H9 (cell line): Measurements from ENCODE around the gene FOXO6. TPM values are rescaled to one million over a fixed set of nuclear protein-coding genes. Genes with fewer than 3 reads are reported as not detected.

Experiments used
- DNase-seq: peaks from one replicate; pipeline ENCODE4 v3.0.0-alpha.2; 2017
- H2AFZ ChIP-seq: one replicate; pipeline ENCODE4 v1.6.1; 2013; ENCODE audit warnings: mild to moderate bottlenecking, low read length, control low read depth, moderate library complexity
- H2AK5ac ChIP-seq: 2 replicates; pipeline ENCODE4 v1.6.1; 2013; ENCODE audit warnings: low read length, control low read depth, mixed read lengths; ENCODE audit not compliant: insufficient read length
- H2BK120ac ChIP-seq: one replicate; pipeline ENCODE4 v1.6.1; 2013; ENCODE audit warnings: low read depth, mild to moderate bottlenecking, low read length, control low read depth, inconsistent platforms; ENCODE audit not compliant: poor library complexity, severe bottlenecking
- H2BK12ac ChIP-seq: 2 replicates; pipeline ENCODE4 v1.6.1; 2013; ENCODE audit warnings: low read length, control low read depth, mixed read lengths, low read depth; ENCODE audit not compliant: insufficient read length
- H2BK15ac ChIP-seq: 2 replicates; pipeline ENCODE4 v1.6.1; 2013; ENCODE audit warnings: low read depth, low read length, control low read depth
- H2BK20ac ChIP-seq: one replicate; pipeline ENCODE4 v1.6.1; 2013; ENCODE audit warnings: low read depth, mild to moderate bottlenecking, low read length, control low read depth, inconsistent platforms; ENCODE audit not compliant: poor library complexity, severe bottlenecking
- H2BK5ac ChIP-seq: 2 replicates; pipeline ENCODE4 v1.6.1; 2013; ENCODE audit warnings: low read length, control low read depth, mixed read lengths; ENCODE audit not compliant: insufficient read length
- H3K14ac ChIP-seq: 2 replicates; pipeline ENCODE4 v1.6.1; 2013; ENCODE audit warnings: low read length, control low read depth; ENCODE audit not compliant: insufficient read depth
- H3K18ac ChIP-seq: 2 replicates; pipeline ENCODE4 v1.6.1; 2013; ENCODE audit warnings: low read depth, mild to moderate bottlenecking, mixed read lengths, low read length, control low read depth; ENCODE audit not compliant: insufficient read length
- H3K23ac ChIP-seq: 2 replicates; pipeline ENCODE4 v1.6.1; 2013; ENCODE audit warnings: low read length, control low read depth, mixed read lengths, low read depth; ENCODE audit not compliant: insufficient read length
- H3K23me2 ChIP-seq: 2 replicates; pipeline ENCODE4 v1.6.1; 2013; ENCODE audit warnings: low read depth, mild to moderate bottlenecking, mixed read lengths, low read length, control low read depth; ENCODE audit not compliant: insufficient read length, poor library complexity, severe bottlenecking
- H3K27ac ChIP-seq: 2 replicates; pipeline ENCODE4 v1.5.1; 2013; ENCODE audit warnings: low read length, control low read depth, mixed read lengths, low read depth; ENCODE audit not compliant: insufficient read length
- H3K27me3 ChIP-seq: 2 replicates; pipeline ENCODE4 v1.6.1; 2013; ENCODE audit warnings: low read length, control low read depth, inconsistent platforms; ENCODE audit not compliant: insufficient read depth
- H3K4ac ChIP-seq: 2 replicates; pipeline ENCODE4 v1.6.1; 2013; ENCODE audit warnings: low read depth, mild to moderate bottlenecking, control low read depth, inconsistent platforms, low read length, moderate library complexity
- H3K4me1 ChIP-seq: 2 replicates; pipeline ENCODE4 v1.6.1; 2013; ENCODE audit warnings: low read length, control low read depth, inconsistent platforms; ENCODE audit not compliant: insufficient read depth
- H3K4me2 ChIP-seq: 2 replicates; pipeline ENCODE4 v1.6.1; 2013; ENCODE audit warnings: low read length, control low read depth, mixed read lengths; ENCODE audit not compliant: insufficient read length, insufficient read depth
- H3K56ac ChIP-seq: 2 replicates; pipeline ENCODE4 v1.6.1; 2013; ENCODE audit warnings: low read depth, mild to moderate bottlenecking, mixed read lengths, low read length, control low read depth; ENCODE audit not compliant: insufficient read length
- H3K79me1 ChIP-seq: 2 replicates; pipeline ENCODE4 v1.6.1; 2013; ENCODE audit warnings: low read depth, mild to moderate bottlenecking, moderate library complexity, low read length, control low read depth, inconsistent platforms; ENCODE audit not compliant: insufficient read depth, poor library complexity, severe bottlenecking
- H3K79me2 ChIP-seq: 2 replicates; pipeline ENCODE4 v1.6.1; 2013; ENCODE audit warnings: low read length, control low read depth, inconsistent platforms; ENCODE audit not compliant: insufficient read depth
- H3K9ac ChIP-seq: 2 replicates; pipeline ENCODE4 v1.6.1; 2013; ENCODE audit warnings: low read length, control low read depth, mixed read lengths; ENCODE audit not compliant: insufficient read length; ENCODE audit errors: extremely low read depth
- H3K9me3 ChIP-seq: one replicate; pipeline ENCODE4 v1.6.1; 2013; ENCODE audit warnings: low read depth, low read length, inconsistent platforms; ENCODE audit not compliant: control insufficient read depth
- H3T11ph ChIP-seq: one replicate; pipeline ENCODE4 v1.6.1; 2013; ENCODE audit warnings: mild to moderate bottlenecking, low read length, control low read depth, inconsistent platforms
- H4K20me1 ChIP-seq: one replicate; pipeline ENCODE4 v1.6.1; 2013; ENCODE audit not compliant: control insufficient read depth, insufficient read length, insufficient read depth
- H4K5ac ChIP-seq: 2 replicates; pipeline ENCODE4 v1.6.1; 2013; ENCODE audit warnings: low read depth, mild to moderate bottlenecking, mixed read lengths, low read length, control low read depth; ENCODE audit not compliant: insufficient read length
- H4K8ac ChIP-seq: replicated peaks from 2 replicates; pipeline ENCODE4 v1.6.1; 2013; ENCODE audit warnings: low read length, control low read depth, mixed read lengths, low read depth; ENCODE audit not compliant: insufficient read length
- H4K91ac ChIP-seq: 2 replicates; pipeline ENCODE4 v1.6.1; 2013; ENCODE audit warnings: low read depth, mild to moderate bottlenecking, moderate library complexity, mixed read lengths, low read length, control low read depth; ENCODE audit not compliant: insufficient read length
- H3K27ac Mint-ChIP-seq, 3 experiments: 2 replicates in 2 of 3; 3 replicates in 1 of 3; pipeline ENCODE4 v1.8.0; 2020 to 2021; ENCODE audit warnings: mixed read lengths in 3 of 3, mild to moderate bottlenecking in 1 of 3, moderate library complexity in 1 of 3
- H3K27me3 Mint-ChIP-seq: 2 replicates; pipeline ENCODE4 v1.8.0; 2021; ENCODE audit warnings: low read depth, mild to moderate bottlenecking, moderate library complexity, mixed read lengths
- H3K36me3 Mint-ChIP-seq, 3 experiments: 2 replicates in 2 of 3; 3 replicates in 1 of 3; pipeline ENCODE4 v1.8.0; 2020 to 2021; ENCODE audit warnings: low read depth in 3 of 3, mixed read lengths in 3 of 3; ENCODE audit not compliant: insufficient read depth in 1 of 3
- H3K4me1 Mint-ChIP-seq, 2 experiments: 2 replicates each; pipeline ENCODE4 v1.8.0; 2020; ENCODE audit warnings: mixed read lengths in 2 of 2
- H3K4me3 Mint-ChIP-seq, 2 experiments: 2 replicates in 1 of 2; 3 replicates in 1 of 2; pipeline ENCODE4 v1.8.0; 2020 to 2021; ENCODE audit warnings: mild to moderate bottlenecking in 2 of 2, mixed read lengths in 2 of 2, moderate library complexity in 1 of 2
- H3K9me3 Mint-ChIP-seq, 2 experiments: 2 replicates in 1 of 2; 3 replicates in 1 of 2; pipeline ENCODE4 v1.8.0; 2020; ENCODE audit warnings: mild to moderate bottlenecking in 2 of 2, mixed read lengths in 2 of 2, moderate library complexity in 1 of 2
- WGBS: extraction: QIAGEN DNeasy Blood & Tissue Kit; methylation state at CpG from one replicate; pipeline ENCODE4 v1.1.7; 2013; ENCODE audit warnings: missing lambda C conversion rate, low lambda C conversion rate, mixed read lengths; ENCODE audit not compliant: insufficient read length; ENCODE audit errors: extremely low coverage; 5-methylcytosine and 5-hydroxymethylcytosine counted together
- total RNA-seq: library from RNA; stranded (reverse); gene quantifications from 2 replicates; pipeline ENCODE4 v1.2.1, GENCODE V29; 2021
- TF ChIP-seq, protein P1 (sequence below): fragments of 200-600 bp; sonication (generic); conservative IDR thresholded peaks from 3 replicates; pipeline ENCODE4 v1.8.0; 2021; ENCODE audit warnings: antibody characterized with exemption, mild to moderate bottlenecking

FOXO6 gene
- total RNA-seq, 1 experiment from 2014 or later: 0.83 TPM

DNA sequence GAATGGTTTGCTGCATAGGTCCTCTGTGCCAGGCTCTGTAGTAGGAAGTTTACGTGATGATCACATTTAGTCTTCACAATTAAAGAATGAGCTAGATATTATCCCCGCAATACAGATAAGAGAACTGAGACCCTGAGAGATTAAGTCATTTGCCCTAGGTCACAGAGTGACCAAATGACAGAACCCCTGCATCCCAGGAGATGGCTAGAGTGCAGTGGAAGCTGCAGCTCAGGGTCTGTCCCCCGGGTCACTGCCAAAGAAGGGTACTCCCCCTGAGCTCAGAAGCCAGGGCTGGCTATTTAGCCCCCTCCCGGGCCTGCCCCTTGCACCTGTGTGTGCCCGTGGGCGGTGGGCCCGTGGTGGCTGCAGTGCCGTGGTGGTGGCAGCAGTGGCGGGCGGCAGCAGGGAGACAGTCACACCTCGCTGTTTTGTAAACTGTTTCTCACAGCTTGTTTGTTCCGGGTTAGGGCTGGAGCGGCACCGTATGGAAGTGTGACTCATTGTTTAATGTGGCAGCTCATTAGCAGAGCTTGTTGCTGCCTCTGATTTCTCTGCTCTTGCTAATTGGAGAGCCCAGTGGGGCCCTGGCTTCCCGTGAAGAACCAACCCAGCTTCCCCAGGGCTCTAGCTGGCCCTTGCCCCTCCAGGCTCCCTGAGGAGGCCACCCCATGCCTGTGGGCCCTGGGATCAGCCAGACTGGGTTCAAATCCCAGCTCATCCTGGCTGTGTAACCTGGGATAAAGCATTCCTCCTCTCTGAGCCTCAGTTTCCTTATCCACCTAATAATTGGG is 19.3 kb upstream of the FOXO6 start:
- H3K79me1 ChIP-seq: no peaks in the 10 kb centered on the region
- H3K27ac ChIP-seq: no peak overlapping the region
- no peaks in the 10 kb centered on the region for H4K20me1 ChIP-seq
- H3K4ac ChIP-seq: no peak overlapping the region
- DNase-seq: peak; percentile 57
- H3K9me3 ChIP-seq: no peaks in the 10 kb centered on the region
- no peak overlapping the region for H4K91ac ChIP-seq
- no peak overlapping the region for H4K8ac ChIP-seq
- Mint-ChIP-seq H3K36me3 (0 out of 7 replicates have a peak, but pooled peaks cover 0 to 3% (median 0%) of the 10 kb centered on the region in 3 experiments), H3K4me1 (peaks cover 7 to 11% of the 10 kb centered on the region in 2 experiments), H3K27ac (no peak overlapping the region), H3K9me3 (peaks cover 8 to 11% of the 10 kb centered on the region in 2 experiments), H3K4me3 (no peak overlapping the region), H3K27me3 (peaks cover 31% of the 10 kb centered on the region)
- H3K79me2 ChIP-seq: no peaks in the 10 kb centered on the region
- TF ChIP-seq, protein P1, sequence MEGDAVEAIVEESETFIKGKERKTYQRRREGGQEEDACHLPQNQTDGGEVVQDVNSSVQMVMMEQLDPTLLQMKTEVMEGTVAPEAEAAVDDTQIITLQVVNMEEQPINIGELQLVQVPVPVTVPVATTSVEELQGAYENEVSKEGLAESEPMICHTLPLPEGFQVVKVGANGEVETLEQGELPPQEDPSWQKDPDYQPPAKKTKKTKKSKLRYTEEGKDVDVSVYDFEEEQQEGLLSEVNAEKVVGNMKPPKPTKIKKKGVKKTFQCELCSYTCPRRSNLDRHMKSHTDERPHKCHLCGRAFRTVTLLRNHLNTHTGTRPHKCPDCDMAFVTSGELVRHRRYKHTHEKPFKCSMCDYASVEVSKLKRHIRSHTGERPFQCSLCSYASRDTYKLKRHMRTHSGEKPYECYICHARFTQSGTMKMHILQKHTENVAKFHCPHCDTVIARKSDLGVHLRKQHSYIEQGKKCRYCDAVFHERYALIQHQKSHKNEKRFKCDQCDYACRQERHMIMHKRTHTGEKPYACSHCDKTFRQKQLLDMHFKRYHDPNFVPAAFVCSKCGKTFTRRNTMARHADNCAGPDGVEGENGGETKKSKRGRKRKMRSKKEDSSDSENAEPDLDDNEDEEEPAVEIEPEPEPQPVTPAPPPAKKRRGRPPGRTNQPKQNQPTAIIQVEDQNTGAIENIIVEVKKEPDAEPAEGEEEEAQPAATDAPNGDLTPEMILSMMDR: no peak
- no peak overlapping the region for H3K4me2 ChIP-seq
- no peaks in the 10 kb centered on the region for H3K23me2 ChIP-seq
- H2BK120ac ChIP-seq: no peak overlapping the region
- H3K56ac ChIP-seq: no peak overlapping the region
- no peak overlapping the region for H3K14ac ChIP-seq
- H2BK12ac ChIP-seq: no peak overlapping the region
- H3K23ac ChIP-seq: no peak overlapping the region
- H2AFZ ChIP-seq: no peak overlapping the region
- H3T11ph ChIP-seq: no peak overlapping the region
- no peak overlapping the region for H2BK20ac ChIP-seq
- H3K4me1 ChIP-seq: 0 out of 2 replicates have a peak, but pooled peaks cover 3% of the 10 kb centered on the region
- H2BK15ac ChIP-seq: no peak overlapping the region
- H2AK5ac ChIP-seq: no peak overlapping the region
- no peak overlapping the region for H4K5ac ChIP-seq
- no peak overlapping the region for H3K9ac ChIP-seq
- H2BK5ac ChIP-seq: no peak overlapping the region
- WGBS: no CpG with 5 or more reads among the region's 15 CpGs
- H3K27me3 ChIP-seq: no peaks in the 10 kb centered on the region
- no peak overlapping the region for H3K18ac ChIP-seq
